CMK (cell line): ENCODE measurements around the gene BLACAT1.
"Not testable (repeated sequence)": the region's sequence is repeated elsewhere in the genome, so short reads cannot be mapped to it uniquely, and the experiment has no call there.

Source experiments
- DNase-seq: peaks from one replicate; pipeline ENCODE4 v3.0.0-alpha.2; 2010; ENCODE audit warnings: low read depth

Gene BLACAT1

DNA sequence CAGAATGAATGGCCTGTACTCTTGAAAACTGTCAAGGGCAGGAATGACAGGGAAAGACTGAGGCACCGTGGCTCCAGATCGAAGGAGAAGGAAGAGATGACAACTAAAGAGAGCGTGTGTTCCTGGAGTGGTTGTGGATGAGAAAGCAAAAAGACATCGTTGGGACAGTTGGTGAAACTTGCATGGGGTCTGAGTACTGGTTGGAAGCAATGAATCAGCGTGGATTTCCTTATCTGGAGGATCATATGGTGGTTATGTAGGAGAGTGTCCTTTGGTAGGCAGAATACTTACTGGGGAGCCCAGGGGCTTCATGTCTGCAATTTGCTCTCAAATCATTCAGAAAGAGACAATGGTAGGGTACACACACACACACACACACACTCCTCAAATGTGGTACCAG is 47.9 kb downstream of the BLACAT1 start:
- no peak for DNase-seq

DNA sequence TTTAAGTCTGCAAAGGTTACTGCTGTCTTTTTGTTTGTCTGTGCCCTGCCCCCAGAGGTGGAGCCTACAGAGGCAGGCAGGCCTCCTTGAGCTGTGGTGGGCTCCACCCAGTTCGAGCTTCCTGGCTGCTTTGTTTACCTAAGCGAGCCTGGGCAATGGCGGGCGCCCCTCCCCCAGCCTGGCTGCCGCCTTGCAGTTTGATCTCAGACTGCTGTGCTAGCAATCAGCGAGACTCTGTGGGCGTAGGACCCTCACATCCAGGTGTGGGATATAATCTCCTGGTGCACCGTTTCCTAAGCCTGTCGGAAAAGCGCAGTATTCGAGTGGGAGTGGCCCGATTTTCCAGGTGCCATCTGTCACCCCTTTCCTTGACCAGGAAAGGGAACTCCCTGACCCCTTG is 49.6 kb downstream of the BLACAT1 start:
- not testable (repeated sequence) for DNase-seq
